Measurements from ENCODE around the gene SPPL2C.
"Not testable (repeated sequence)": the region's sequence is repeated elsewhere in the genome, so short reads cannot be mapped to it uniquely, and the experiment has no call there.

The SPPL2C gene

DNA sequence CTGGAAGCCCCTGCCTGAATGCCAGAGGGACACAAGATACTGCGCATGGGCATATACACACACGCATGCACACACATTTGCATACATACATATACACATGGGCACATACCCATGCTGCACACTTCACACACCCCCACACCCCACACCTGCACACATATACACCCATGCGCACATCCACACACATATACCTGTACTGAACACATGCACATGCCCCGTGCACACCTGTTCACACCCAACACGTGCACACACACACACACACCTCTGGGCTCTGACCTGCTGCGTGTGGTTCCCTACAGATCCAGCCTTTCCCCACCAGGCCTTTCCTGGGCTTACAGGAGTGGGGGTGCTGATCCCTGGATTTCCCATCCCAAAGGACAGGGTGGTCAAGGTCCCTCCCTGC is 6.3 kb downstream of the SPPL2C start:
- FAIRE-seq: no peak

DNA sequence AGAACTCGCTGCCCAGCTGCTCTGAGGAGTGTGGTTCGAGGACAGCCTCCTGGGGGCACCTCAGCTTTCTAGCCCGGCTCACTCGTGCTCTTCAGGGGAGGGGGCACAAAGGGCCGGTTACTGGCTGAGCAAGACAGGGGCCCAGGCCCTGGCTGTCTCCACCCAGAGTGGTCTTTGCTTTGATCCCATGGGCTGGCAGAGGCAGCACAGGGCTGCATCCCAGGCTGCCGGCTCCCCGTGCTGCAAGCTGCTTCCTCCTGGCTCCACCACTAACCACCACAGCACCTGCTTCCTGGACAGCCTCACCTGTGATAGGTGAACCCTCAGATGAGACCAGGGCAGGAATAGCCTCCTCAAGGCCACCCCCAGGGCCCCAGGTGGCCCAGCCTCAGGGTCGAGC is 6.8 kb downstream of the SPPL2C start:
- no peak for FAIRE-seq

DNA sequence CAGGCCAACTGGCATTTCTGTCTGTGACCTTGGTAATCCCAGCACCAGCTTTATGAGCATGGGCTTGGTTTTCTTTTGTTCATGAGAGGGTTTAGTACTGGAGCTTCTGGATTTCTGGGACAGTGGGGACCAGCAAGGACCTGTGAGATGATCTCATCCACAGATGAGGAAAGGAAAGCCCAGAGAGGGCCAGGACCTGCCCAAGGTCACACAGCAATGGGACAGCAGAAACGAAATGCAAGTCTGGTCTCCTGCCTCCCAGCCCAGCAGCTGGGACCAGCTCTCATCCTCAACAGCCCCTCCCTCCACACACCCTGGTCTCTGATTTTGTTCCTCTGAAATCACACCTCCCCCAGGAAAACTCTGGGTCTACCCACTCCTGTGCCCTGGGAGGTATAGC is 7.2 kb downstream of the SPPL2C start:
- FAIRE-seq: no peak

DNA sequence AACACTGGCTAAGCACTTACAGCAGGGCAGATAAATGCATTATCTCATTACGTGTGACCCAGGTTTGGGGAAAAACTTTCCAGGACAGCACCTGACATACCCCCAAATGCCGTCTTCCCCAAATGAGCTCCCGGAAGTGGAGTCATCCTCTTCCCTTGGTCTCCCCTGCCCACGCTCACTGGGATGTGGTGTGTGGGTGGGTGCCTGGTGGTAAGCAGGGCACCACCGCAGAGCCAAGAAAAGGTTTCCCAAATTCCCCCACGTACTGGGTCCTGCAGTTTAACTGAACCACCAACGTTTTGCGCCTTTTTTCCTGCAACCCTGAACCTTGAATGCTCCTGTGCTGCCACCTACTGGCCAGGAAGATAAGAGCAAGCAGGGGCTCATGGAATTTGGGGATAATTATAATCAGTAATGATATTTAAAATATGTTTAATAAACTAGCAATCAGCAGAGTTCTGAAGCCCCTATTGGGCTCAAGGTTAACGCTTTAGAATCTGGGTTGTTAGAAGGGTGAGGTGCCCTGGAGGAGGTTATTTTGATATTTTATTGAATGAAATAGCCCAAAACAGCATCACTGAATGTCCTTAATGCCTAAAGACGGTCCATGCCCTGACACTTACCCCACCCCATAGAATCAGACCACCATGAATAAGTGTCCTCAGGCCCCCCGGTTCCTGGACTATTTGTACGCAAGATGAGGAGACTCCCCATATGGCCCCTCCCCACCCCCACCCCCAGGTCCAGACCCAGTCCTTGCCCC is 8.0 kb downstream of the SPPL2C start:
- peak; percentile 29 for FAIRE-seq

DNA sequence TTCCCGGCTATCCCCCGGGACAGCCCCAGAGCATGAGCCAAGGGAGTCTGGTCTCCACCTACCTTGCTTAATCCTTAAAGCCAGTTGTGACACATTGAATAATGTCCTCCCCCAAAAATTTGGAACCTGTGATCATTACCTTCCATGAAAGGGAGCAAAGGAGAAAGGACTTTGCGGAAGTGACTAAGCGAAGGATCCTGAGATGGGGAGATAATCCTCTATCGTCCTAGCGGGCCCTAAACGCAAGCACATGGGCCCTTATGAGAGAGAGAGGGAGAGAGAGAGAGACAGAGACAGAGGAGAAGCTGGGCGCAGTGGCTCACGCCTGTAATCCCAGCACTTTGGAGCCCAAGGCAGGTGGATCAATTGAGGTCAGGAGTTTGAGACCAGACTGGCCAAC is 9.5 kb downstream of the SPPL2C start:
- FAIRE-seq: no peak

DNA sequence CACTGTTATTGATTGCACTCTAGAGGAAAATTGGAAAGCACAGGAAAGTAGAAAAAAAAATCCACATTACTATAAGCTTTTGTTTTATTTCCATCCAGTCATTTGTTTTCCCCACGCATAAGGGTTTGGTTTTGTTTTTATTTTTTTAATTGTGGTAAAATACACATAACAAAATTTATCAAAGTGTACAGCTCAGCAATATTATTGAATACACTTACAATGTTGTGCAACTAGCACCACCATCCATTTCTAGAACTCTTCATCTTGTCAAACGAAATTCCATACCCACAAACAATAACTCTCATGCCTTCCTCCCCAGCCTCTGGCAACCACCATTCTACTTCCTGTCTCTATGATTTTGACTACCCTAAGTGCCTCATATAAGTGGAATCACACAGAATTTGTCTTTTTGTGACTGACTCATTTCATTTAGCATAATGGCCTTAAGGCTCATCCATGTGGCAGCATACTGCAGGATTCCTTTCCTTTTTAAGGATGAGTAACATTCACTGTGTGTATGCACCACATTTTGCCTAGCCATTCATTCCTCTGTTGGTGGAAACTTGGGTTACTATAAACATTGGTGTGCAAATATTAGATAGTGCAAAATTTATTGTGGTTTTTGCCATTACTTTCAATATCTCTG is 11.1 kb downstream of the SPPL2C start:
- FAIRE-seq: no peak

DNA sequence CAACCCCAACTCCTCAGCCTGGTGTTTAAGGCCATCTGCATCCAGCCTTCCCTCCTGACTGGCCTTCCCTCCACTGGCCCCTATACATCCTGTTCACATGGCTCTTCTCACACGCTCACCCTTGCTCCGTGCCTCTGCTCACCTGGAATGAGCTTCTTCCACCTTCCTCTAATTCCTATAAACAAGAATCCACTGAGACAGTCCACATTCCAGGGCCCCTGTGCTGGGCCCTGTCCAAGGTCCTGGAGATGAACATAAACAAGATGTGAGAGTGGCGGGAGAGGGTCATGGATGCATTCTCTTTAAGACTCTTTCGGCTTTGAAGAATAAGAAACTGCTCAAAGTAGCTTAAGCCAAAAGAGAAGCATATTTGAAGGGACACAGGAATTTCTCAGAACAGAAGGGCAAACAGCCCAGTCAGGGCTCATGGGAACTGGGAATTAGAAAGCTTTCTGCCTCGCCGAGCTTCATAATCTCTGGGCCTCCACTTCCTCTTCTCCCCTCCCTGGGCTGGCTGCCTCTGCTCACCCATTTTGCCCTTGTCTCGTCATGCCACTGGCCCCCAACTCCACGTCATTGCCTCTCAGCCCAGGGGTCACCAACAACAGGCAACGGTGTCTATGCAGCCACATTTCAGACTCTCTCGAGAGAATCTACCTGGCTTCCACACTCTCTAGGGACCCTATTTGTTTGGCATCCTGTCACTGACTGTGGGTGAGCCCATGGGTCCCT is 13.5 kb downstream of the SPPL2C start:
- FAIRE-seq: no peak

DNA sequence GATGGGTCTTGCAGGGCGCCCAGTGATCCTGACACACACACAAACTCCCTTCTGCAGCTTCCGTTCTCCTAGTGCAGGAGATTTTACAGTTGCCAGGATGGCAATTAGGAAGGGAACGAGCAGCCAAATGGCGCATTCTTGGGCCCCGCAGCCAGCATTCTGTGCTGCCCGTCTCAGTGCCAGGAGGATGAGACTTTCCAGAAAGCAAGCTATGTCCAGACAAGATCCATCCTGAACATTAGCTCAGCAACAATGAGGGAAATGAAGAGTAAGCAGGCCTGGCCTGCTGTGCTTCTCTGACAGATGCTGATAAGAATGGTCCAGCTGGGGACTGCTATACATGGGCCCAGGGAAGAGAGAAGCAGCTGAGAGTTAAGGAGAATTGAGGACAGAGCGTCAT is 16.5 kb downstream of the SPPL2C start:
- no peak for FAIRE-seq

DNA sequence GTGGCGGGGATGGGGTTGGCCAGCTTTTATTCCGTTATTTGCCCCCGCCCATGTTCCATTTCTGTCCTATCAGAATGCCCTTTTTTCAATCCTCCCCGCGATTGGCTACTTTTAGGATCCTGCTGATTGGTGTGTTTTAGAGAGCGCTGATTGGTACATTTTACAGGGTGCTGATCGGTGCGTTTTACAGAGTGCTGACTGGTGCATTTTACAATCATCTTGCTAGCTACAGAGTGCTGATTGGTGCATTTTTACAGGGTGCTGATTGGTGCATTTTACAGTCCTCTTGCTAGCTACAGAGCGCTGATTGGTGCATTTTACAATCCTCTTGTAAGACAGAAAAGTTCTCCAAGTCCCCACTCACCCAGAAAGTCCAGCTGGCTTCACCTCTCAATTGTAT is 17.4 kb downstream of the SPPL2C start:
- not testable (repeated sequence) for FAIRE-seq

DNA sequence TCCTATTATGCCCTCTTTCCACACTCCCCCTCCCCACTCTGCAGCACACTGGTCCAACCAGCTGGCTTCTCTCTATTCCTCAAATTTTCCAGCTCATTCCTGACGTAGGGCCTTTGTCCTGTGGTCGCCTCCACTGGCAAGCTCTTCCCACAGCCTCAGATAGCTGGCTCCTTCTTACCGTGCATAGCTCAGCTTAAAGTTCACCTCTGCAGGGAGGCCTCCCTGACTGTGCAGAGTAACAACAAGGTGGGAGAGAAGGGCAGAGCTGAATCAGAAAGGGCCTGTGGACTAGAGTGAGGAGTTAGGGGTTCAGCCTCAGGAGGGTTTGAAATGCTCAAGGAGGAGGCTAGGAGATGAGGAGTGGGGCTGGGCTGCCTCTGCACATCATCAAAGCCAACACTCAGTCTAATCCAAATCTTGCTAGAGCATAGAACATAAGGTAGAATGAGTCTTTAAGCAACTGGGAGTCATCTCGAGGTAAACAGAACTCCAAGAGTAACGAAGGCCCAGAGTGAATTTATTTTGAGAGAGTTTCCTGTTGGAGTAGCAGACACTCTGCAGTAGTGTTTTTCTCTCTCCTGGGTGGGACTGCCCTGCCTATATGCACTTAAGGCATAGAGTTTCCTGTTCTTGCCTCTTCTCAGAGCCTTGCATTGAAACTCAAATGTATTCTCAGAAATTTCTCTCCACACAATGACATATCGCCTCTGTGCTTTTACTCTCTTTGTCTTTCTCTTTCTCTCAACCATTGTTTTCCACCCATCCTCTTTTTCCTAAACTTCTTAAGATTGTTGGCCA is 19.4 kb downstream of the SPPL2C start:
- no peak for FAIRE-seq

DNA sequence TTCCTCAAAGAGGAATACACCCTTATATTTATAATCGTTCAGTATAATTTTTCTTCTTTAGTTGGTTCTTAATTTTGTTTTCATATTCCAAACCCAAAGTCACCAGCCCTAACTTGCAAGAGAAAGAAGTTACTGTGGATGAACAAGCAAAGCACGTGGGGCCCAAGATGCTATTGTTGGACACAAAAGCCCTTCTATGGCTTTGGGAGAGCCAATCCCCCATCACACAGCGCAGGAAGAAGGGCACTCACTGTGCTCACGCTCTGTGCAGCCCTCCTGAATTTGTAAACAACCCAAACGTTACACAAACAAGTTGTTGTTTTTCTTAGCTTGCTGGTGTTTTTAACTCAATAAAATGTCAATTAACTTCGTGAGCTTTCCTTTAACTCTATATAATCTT is 22.5 kb downstream of the SPPL2C start:
- no peak for FAIRE-seq

DNA sequence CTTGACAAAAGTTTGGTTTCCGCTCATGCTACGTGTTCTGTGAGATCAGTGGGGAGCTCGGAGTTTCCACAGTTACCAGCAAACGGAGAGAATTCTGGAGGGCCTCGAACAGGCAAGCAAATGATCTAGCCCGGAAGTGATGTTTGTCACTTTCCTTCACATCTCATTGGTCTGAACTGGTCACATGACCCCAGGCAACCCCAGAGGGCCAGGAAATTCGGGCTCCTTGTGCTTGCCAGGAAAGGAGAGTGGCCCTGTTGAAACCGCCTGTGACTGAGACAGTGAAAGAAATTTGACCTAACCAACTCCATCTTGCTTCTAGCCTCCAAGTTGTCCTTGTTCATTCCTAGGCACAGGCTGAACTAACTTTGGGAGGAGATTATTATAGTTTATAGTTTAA is 23.0 kb downstream of the SPPL2C start:
- FAIRE-seq: no peak

DNA sequence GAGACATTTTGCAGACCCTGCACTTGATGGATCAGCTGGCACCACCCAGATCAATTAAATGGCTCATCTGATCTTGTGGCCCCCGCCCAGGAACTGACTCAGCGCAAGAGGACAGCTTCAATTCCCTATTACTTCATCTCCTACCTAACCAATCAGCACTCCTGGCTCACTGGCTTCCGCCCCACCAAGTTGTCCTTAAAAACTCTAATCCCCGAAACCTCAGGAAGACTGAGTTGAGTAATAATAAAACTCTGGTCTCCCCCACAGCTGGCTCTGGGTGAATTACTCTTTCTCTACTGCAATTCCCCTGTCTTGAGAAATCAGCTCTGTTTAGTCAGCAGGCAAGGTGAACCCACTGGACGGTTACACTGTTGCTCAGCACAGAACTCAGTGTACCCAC is 23.6 kb downstream of the SPPL2C start:
- FAIRE-seq: no peak

DNA sequence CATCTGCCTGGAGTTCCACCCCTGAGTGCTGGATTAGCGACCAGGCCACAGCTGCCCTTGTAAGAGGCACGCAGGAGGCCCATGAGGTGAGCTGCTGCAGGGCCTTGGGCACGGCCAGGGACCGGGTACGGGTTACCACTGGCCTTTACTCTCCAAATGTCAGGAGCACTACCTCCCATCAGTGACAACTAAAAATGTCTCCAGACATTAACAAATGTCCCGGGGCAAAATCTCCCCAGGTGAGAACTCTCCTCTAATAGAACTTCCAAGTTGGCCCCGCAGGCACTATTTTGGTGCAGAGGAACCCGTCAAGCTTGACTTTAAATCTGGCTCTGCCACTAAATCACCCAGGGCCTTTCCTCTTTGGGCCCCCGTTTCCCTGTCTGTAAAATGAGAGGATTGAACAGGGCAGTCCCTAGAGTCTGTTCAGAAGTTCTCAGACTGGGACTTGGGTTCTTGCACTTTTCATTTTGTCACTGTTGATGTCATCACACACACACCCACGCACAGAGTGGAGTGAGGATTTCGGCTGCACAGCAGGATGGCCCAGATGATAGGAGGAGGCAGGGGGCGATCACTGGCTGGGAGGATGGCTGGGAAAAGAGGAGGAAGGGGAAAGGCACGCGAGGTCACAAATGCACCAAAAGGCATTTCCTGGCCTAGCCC is 25.1 kb downstream of the SPPL2C start:
- no peak for FAIRE-seq

DNA sequence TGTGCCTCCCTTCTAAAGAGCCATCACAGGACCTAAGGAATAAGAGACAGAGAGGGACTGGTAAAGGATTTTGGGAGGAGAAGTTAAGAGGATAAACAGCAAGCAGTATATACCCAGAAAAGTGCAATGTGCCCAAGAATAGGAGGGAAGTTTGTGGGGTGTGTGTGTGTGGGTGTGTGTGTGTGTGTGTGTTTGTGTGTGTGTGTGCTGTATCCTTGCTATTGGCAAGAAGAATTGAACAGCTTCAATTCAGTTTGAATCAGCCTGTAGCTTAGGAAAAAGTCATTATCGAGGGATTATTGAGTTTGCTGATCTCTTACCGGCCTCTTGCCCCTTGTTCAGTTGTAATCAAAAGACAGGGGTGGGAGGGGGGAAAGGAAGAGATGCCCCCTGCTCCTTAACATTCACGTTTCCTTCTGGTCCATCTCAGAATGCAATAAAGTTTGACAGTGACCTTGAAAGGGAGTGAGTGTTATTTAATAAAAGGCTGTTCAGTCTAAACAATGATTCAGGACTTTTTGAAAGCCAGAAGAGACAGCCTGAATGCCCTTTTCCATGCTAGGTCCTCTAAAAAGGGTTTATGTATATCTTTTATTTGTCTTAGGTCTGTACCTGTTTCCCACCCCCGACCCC is 25.8 kb downstream of the SPPL2C start:
- no peak for FAIRE-seq

DNA sequence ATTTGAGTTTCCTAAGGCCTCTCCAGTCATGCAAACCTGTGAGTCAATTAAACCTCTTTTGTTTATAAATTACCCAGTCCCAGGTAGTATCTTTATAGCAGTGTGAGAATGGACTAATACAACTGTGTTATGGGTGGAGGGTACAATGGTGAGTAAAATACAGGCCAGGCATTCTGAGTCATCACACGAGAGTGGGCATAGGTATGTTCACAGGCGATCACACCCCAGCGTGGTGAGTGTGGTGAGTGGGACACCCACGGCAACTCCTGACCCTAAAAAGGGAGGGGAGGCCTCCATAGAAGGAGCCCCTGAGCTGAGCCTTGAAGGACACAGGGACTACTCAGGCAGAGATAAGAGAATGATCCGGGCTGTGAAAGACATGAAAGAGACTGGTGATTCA is 27.0 kb downstream of the SPPL2C start:
- no peak for FAIRE-seq

DNA sequence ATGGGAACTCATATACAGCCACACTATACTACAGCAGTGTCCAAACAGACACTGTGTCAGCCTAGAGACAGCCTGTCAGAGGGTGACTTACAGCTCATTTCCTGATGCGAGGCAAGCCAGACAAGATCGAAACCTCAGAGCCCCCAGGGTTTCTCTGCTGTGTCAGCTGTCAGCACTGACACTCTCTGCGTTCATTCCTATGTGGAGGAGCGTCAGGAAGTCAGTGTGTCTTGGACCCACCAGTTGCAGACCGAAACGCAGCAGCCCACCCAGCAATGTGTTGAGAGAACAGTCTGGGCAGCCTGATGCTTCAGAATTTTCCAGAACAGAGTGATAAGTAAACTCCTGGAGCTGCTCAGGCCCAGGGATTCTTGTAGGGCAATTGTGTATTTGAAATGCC is 29.0 kb downstream of the SPPL2C start:
- FAIRE-seq: no peak

DNA sequence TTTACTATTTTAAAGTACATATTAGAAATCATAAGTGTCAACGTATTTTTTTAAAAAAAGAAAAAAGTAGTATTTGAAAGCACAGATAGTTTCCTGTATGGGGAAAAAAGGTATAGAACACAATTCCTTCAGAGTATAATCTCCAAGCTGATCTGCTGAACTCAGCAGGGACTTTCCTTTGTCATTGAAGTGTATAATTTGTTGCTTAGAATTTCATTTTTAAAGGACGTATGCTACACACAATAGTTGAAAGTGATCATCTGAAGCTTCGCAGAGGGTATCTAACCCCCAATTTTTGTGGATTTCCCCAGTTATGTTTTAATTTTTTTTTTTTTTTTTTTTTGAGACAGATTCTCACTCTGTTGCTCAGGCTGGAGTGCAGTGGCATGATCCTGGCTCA is 29.5 kb downstream of the SPPL2C start:
- no peak for FAIRE-seq

DNA sequence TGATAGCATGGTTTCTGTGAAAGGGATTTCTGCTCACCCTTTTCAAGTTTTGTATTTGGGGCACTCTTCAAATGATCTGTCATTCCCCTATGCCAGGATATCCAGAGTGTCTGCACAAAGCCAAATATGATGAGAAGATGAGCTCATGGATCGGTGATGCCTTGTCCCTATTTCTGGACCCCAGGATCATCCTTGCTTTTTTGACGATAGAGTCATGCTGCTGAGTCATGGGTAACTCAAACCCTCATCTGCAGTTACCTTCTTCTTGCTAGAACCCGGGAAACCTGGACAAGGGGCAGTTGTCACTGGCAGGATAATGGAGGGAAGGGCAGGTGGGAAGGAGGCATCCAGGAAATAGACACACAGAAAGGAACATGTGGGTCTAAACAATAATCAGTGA is 31.9 kb downstream of the SPPL2C start:
- no peak for FAIRE-seq

DNA sequence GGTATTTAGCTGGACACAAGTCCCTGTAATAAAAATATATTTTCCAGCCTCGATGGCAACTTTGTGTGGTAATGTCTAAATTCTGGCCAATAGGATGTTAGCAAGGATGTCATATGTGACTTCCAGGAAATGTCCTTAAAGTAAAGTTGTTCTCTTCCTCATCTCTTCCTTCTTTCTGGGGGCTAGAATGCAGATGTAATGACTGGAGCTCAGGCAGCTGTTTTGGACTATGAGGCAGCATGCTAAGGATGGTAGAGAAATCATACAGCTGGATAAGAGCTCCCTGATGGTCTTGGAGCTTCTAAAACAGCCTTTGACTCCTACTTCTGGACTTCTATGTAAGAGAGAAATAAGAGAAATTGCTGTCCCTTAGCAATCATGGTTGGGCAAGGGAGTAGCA is 32.8 kb downstream of the SPPL2C start:
- no peak for FAIRE-seq

DNA sequence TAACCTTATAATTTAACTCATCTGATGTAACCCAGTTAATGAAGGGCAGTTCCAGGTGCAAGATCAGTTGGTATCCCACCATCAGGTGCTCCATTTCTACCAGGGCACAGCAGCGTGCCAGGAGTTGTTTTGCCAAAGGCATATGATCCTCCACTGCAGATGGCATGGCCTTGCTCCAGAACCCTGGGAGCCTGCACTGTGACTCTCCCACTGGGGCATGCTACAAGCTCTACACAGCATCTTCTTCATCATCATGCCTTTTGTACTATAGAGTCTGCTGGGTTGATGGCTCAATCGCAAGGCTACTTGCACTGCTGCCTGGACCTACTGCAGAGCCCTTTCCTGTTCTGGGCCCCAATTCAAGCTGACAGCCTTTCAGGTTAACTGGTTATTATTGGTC is 38.4 kb downstream of the SPPL2C start:
- FAIRE-seq: no peak

DNA sequence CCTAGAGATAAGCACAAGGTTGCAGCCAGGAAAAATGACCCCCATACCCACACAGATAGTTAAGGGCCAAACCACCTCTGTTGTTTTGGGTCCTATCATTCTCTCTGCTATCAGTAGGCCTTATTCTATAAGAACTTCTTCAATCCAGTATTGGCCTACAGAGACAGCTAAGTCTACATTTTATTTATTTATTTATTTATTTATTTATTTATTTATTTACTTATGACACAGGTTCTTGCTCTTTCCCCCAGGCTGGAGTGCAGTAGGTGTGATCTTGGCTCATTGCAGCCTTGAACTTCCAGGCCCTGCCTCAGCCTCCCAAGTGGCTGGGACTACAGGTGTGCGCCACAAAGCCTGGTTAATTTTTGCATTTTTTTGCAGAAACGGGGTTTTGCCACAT is 42.2 kb downstream of the SPPL2C start:
- no peak for FAIRE-seq

Measured in endometrium (tissue), 2 donors.